ENCODE results near the gene LHFPL6.

The LHFPL6 gene

GRCh38 chr13:39525506-39525905 lies 77.5 kb downstream of the LHFPL6 start:
- TF ChIP-seq, protein P1, sequence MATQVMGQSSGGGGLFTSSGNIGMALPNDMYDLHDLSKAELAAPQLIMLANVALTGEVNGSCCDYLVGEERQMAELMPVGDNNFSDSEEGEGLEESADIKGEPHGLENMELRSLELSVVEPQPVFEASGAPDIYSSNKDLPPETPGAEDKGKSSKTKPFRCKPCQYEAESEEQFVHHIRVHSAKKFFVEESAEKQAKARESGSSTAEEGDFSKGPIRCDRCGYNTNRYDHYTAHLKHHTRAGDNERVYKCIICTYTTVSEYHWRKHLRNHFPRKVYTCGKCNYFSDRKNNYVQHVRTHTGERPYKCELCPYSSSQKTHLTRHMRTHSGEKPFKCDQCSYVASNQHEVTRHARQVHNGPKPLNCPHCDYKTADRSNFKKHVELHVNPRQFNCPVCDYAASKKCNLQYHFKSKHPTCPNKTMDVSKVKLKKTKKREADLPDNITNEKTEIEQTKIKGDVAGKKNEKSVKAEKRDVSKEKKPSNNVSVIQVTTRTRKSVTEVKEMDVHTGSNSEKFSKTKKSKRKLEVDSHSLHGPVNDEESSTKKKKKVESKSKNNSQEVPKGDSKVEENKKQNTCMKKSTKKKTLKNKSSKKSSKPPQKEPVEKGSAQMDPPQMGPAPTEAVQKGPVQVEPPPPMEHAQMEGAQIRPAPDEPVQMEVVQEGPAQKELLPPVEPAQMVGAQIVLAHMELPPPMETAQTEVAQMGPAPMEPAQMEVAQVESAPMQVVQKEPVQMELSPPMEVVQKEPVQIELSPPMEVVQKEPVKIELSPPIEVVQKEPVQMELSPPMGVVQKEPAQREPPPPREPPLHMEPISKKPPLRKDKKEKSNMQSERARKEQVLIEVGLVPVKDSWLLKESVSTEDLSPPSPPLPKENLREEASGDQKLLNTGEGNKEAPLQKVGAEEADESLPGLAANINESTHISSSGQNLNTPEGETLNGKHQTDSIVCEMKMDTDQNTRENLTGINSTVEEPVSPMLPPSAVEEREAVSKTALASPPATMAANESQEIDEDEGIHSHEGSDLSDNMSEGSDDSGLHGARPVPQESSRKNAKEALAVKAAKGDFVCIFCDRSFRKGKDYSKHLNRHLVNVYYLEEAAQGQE (IDR thresholded peaks at IDR 0.05; ENCODE audit: insufficient read depth in 1 of 2, low read depth in 2 of 2, low read length in 2 of 2): no peak
- TF ChIP-seq TAF1 (IDR thresholded peaks at IDR 0.05; ENCODE audit: borderline replicate concordance, insufficient read depth, low read length) (no peak), POLR2AphosphoS5 (IDR thresholded peaks at IDR 0.05; ENCODE audit: low read depth, low read length) (no peak), SIN3A (IDR thresholded peaks at IDR 0.05; ENCODE audit: borderline replicate concordance, insufficient read depth, low read length) (no peak), FOXP2 (optimal IDR thresholded peaks at IDR 0.05; ENCODE audit: borderline replicate concordance, extremely low read depth, extremely low read length, insufficient read depth) (no peak)

GRCh38 chr13:39524795-39525194 lies 78.2 kb downstream of the LHFPL6 start:
- TF ChIP-seq, protein P1 (IDR thresholded peaks at IDR 0.05; ENCODE audit: insufficient read depth in 1 of 2, low read depth in 2 of 2, low read length in 2 of 2): no peak
- TF ChIP-seq FOXP2 (optimal IDR thresholded peaks at IDR 0.05; ENCODE audit: borderline replicate concordance, extremely low read depth, extremely low read length, insufficient read depth) (no peak), TAF1 (IDR thresholded peaks at IDR 0.05; ENCODE audit: borderline replicate concordance, insufficient read depth, low read length) (no peak), POLR2AphosphoS5 (IDR thresholded peaks at IDR 0.05; ENCODE audit: low read depth, low read length) (no peak), SIN3A (IDR thresholded peaks at IDR 0.05; ENCODE audit: borderline replicate concordance, insufficient read depth, low read length) (no peak)

- no peak for TF ChIP-seq POLR2AphosphoS5 (IDR thresholded peaks at IDR 0.05; ENCODE audit: low read depth, low read length)
- TF ChIP-seq FOXP2 (optimal IDR thresholded peaks at IDR 0.05; ENCODE audit: borderline replicate concordance, extremely low read depth, extremely low read length, insufficient read depth): no peak
- no peak for TF ChIP-seq SIN3A (IDR thresholded peaks at IDR 0.05; ENCODE audit: borderline replicate concordance, insufficient read depth, low read length)
- TF ChIP-seq, protein P1 (IDR thresholded peaks at IDR 0.05; ENCODE audit: insufficient read depth in 1 of 2, low read depth in 2 of 2, low read length in 2 of 2): no peak
- no peak for TF ChIP-seq TAF1 (IDR thresholded peaks at IDR 0.05; ENCODE audit: borderline replicate concordance, insufficient read depth, low read length)
These were observed 80.7 kb downstream of the LHFPL6 start for GRCh38 chr13:39522329-39522728.

GRCh38 chr13:39521701-39522100 lies 81.3 kb downstream of the LHFPL6 start:
- TF ChIP-seq TAF1 (IDR thresholded peaks at IDR 0.05; ENCODE audit: borderline replicate concordance, insufficient read depth, low read length): no peak

GRCh38 chr13:39516096-39516495 lies 86.9 kb downstream of the LHFPL6 start:
- no peak for TF ChIP-seq POLR2AphosphoS5 (IDR thresholded peaks at IDR 0.05; ENCODE audit: low read depth, low read length)
- TF ChIP-seq, protein P1 (IDR thresholded peaks at IDR 0.05; ENCODE audit: insufficient read depth in 1 of 2, low read depth in 2 of 2, low read length in 2 of 2): no peak
- no peak for TF ChIP-seq TAF1 (IDR thresholded peaks at IDR 0.05; ENCODE audit: borderline replicate concordance, insufficient read depth, low read length)
- TF ChIP-seq FOXP2 (optimal IDR thresholded peaks at IDR 0.05; ENCODE audit: borderline replicate concordance, extremely low read depth, extremely low read length, insufficient read depth): no peak
- no peak for TF ChIP-seq SIN3A (IDR thresholded peaks at IDR 0.05; ENCODE audit: borderline replicate concordance, insufficient read depth, low read length)
